Measurements from ENCODE around the gene HNRNPM.

Gene HNRNPM

GRCh38 chr19:8444677-8445487 lies at the start of gene HNRNPM:
HNRNPM (plus strand) TSS chr19:8444975; CDS start chr19:8444999, 24 bp downstream.
- Histone ChIP-seq H3K4me1 (ENCODE audit: low read depth, poor library complexity, severe bottlenecking) (peaks cover 37% of the 10 kb centered on the region), H3K79me2 (ENCODE audit: insufficient read depth, low read depth) (peaks cover 49% of the 10 kb centered on the region), H3K27ac (peak within 1 kb of the TSS; percentile 83), H2AFZ (ENCODE audit: low read depth) (peak within 1 kb of the TSS; percentile 97), H4K20me1 (ENCODE audit: insufficient read depth) (peaks cover 38% of the 10 kb centered on the region), H3K4me3 (IDR thresholded peaks at IDR 0.05; ENCODE audit: insufficient read depth, low read depth, low read length) (no peak within 1 kb of the TSS), H3K36me3 (ENCODE audit: insufficient read depth) (no peaks in the 10 kb centered on the region), H3K27me3 (ENCODE audit: insufficient read depth, low read depth) (no peaks in the 10 kb centered on the region), H3K4me2 (peak within 1 kb of the TSS; percentile 87), H3K9ac (peak within 1 kb of the TSS; percentile 98)
- no peak for TF ChIP-seq CTCF (conservative IDR thresholded peaks at IDR 0.05; ENCODE audit: low read depth, low read length)

GRCh38 chr19:8395621-8396082 lies 49.1 kb upstream of the HNRNPM start:
- Histone ChIP-seq H3K79me2 (ENCODE audit: insufficient read depth, low read depth) (peaks cover 11% of the 10 kb centered on the region; the same call in 1 of the 2 replicates), H3K36me3 (ENCODE audit: insufficient read depth) (no peaks in the 10 kb centered on the region), H3K4me2 (no peak overlapping the region), H3K9ac (no peak overlapping the region), H4K20me1 (ENCODE audit: insufficient read depth) (no peaks in the 10 kb centered on the region), H3K27me3 (ENCODE audit: insufficient read depth, low read depth) (no peaks in the 10 kb centered on the region), H2AFZ (ENCODE audit: low read depth) (no peak overlapping the region), H3K27ac (no peak overlapping the region), H3K4me3 (IDR thresholded peaks at IDR 0.05; ENCODE audit: insufficient read depth, low read depth, low read length) (no peak overlapping the region), H3K4me1 (ENCODE audit: low read depth, poor library complexity, severe bottlenecking) (peaks cover 6% of the 10 kb centered on the region)
- no peak for TF ChIP-seq CTCF (conservative IDR thresholded peaks at IDR 0.05; ENCODE audit: low read depth, low read length)

- no peak overlapping the region for H2AFZ ChIP-seq (ENCODE audit: low read depth)
- H3K27ac ChIP-seq: no peak overlapping the region
Measured at GRCh38 chr19:8396185-8396562, 48.6 kb upstream of the HNRNPM start.

GRCh38 chr19:8396563-8397203 lies 48.1 kb upstream of the HNRNPM start:
- H3K4me1 ChIP-seq (ENCODE audit: low read depth, poor library complexity, severe bottlenecking): no peaks in the 10 kb centered on the region
- H3K4me3 ChIP-seq (IDR thresholded peaks at IDR 0.05; ENCODE audit: insufficient read depth, low read depth, low read length): no peak overlapping the region
- no peak overlapping the region for H3K4me2 ChIP-seq
- H4K20me1 ChIP-seq (ENCODE audit: insufficient read depth): no peaks in the 10 kb centered on the region
- H2AFZ ChIP-seq (ENCODE audit: low read depth): no peak overlapping the region
- H3K27me3 ChIP-seq (ENCODE audit: insufficient read depth, low read depth): no peaks in the 10 kb centered on the region
- H3K36me3 ChIP-seq (ENCODE audit: insufficient read depth): no peaks in the 10 kb centered on the region
- H3K79me2 ChIP-seq (ENCODE audit: insufficient read depth, low read depth): peaks cover 11% of the 10 kb centered on the region; the same call in 1 of the 2 replicates
- no peak for TF ChIP-seq CTCF (conservative IDR thresholded peaks at IDR 0.05; ENCODE audit: low read depth, low read length)
- H3K27ac ChIP-seq: no peak overlapping the region
- H3K9ac ChIP-seq: no peak overlapping the region

More at GRCh38 chr19:8396185-8396562, 48.6 kb upstream of the HNRNPM start:
- no peak overlapping the region for H3K4me3 ChIP-seq (IDR thresholded peaks at IDR 0.05; ENCODE audit: insufficient read depth, low read depth, low read length)
- H3K4me2 ChIP-seq: no peak overlapping the region
- peaks cover 11% of the 10 kb centered on the region; the same call in 1 of the 2 replicates for H3K79me2 ChIP-seq (ENCODE audit: insufficient read depth, low read depth)
- H3K27me3 ChIP-seq (ENCODE audit: insufficient read depth, low read depth): no peaks in the 10 kb centered on the region
- no peak for TF ChIP-seq CTCF (conservative IDR thresholded peaks at IDR 0.05; ENCODE audit: low read depth, low read length)
- peaks cover 2% of the 10 kb centered on the region for H3K4me1 ChIP-seq (ENCODE audit: low read depth, poor library complexity, severe bottlenecking)
- H4K20me1 ChIP-seq (ENCODE audit: insufficient read depth): no peaks in the 10 kb centered on the region
- no peaks in the 10 kb centered on the region for H3K36me3 ChIP-seq (ENCODE audit: insufficient read depth)
- H3K9ac ChIP-seq: no peak overlapping the region
